Suprapubic skin (tissue), 3 donors: Measurements from ENCODE around the gene HELZ.
"Not testable (repeated sequence)": the region's sequence is repeated elsewhere in the genome, so short reads cannot be mapped to it uniquely, and the experiment has no call there.

ENCODE experiments used
- CTCF ChIP-seq, 2 donors: fragments of 200-600 bp in 1 of 2; fragments of 450-650 bp in 1 of 2; sonication (generic) in 1 of 2; IDR thresholded peaks; one replicate each; pipeline ENCODE4 v1.5.1; 2016 to 2019; ENCODE audit warnings: antibody characterized with exemption in 2 of 2, mild to moderate bottlenecking in 1 of 2, moderate library complexity in 1 of 2
- POLR2A ChIP-seq, 2 donors: fragments of 450-650 bp; IDR thresholded peaks; one replicate each; pipeline ENCODE4 v1.6.1; 2017; ENCODE audit warnings: antibody characterized with exemption in 2 of 2, mild to moderate bottlenecking in 2 of 2, moderate library complexity in 2 of 2

GRCh38 chr17:67197023-67197422 is 48.0 kb downstream of the HELZ start:
- TF ChIP-seq CTCF, POLR2A (IDR thresholded peaks at IDR 0.05): not testable (repeated sequence)
